ENCODE measurements around the gene PKD1L1.
"Not testable (repeated sequence)": the region's sequence is repeated elsewhere in the genome, so short reads cannot be mapped to it uniquely, and the experiment has no call there.

Gene PKD1L1

DNA sequence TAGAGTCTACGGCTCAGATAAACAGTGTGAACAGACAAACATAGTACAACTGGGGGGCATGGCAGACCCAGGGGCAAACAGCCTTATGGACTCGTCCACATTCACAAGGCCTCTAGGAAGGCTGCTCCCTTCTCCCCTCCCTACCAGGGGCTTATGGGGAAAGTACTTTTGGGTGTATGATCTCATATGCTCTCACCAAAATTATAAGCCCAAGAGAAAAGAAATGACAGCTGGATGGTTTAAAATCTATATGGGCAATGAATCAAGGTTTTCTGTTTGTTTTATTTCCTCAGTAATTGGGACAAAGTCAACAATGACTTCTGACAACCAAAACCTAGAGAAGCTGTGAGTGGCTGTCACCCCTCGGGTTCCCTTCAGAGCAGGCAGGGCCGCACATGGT lies 144.4 kb downstream of the PKD1L1 start:
- no peak for DNase-seq (ENCODE audit: low read depth, low spot score)
- H3K27ac ChIP-seq, result no peak overlapping the region

DNA sequence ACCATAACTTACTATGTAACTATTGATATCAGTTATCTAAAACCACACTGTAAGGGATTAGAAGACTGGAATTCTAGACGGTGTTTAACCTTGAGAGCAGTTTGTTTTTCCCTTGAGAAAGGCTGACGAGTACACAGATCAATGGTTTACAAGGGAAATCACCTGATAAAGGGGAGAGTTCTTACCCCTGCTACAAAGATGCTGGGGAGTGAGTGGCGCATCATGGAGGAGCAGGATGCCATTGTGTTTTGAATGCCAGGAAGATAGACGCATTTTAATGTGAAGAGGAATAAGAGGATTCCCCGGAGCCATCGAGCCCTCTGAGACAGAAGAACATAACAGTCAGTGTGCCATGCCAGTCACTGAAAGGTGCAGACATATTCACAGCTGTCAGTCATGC lies 145.2 kb downstream of the PKD1L1 start:
- DNase-seq (ENCODE audit: low read depth, low spot score), result no peak
- H3K27ac ChIP-seq, result no peak overlapping the region

DNA sequence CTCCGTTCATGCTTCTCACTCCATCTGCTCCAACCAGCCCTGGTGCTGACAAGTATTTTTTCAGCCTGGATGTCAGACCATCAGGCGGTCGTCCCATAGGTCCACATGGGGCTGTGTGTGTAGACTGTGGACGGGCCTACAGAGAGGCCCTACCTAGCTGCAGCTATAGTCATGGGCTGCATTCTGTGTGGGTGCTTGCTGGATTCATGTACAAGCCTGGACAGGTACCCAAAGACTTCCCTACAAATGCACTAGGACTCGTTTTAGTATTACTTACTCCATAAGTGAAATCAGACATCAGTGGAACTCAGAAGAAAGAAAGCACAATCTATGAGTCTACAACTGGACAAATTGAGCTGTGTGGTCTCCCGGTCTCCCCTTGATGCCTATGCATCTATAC lies 146.8 kb downstream of the PKD1L1 start:
- no peak for DNase-seq (ENCODE audit: low read depth, low spot score)
- H3K27ac ChIP-seq, result no peak overlapping the region

DNA sequence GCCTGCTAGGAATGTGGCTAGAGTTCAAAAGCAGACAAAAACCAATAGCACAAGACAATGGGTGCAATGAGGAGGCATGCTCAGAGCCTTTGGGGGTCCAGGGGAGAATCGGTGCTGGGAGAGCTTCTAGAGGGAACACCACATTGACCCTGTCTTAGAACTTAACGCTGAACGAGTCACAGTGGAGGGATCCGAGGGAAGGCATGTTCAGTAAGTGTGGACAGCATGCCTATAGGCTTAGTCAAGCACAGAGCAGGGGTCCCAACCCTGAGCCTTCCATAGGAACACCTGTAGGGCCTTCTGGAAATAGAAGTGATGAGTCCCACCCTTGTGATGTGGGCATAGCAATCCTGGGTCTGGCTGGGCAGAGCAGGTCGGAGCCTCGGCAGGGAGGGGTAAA lies 148.7 kb downstream of the PKD1L1 start:
- no peak for DNase-seq (ENCODE audit: low read depth, low spot score)
- no peak overlapping the region for H3K27ac ChIP-seq

DNA sequence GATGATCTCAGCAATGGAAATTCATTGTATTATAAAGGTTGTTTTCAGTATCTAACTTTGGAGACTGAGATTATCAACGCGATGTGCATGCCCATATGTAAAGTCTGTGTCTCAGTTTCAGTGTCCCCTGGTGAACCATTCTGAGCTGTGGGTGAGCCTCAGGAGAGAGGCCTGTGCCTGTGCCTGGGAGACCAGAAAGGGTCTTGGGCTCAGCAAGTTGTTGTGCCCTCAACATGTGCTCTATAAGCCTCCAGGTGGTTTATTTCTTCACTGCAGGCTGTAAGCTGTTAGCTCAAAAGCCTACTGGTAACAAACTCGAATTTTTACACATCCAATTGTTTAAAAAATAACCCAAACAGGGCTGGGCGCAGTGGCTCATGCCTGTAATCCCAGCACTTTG lies 151.9 kb downstream of the PKD1L1 start:
- no peak for DNase-seq (ENCODE audit: low read depth, low spot score)
- H3K27ac ChIP-seq, result no peak overlapping the region

DNA sequence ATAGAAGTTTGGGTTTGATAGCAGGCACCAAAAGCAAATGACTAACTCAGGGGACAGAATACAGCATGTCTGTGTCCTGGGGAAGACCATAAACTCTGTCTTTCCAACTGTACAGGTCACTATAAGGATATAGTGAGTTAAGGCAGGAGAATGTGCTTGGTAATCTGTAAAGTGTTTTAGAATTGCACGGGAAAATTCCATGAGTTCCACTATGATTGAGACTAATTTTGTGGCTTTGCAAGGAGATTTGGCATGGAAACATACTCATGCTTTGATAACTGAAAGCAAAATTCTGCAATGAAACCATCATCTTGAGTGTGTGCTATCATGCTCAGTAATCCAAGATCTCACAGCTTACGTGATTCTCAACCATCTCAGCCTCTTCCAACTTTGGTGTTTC lies 152.6 kb downstream of the PKD1L1 start:
- no peak for DNase-seq (ENCODE audit: low read depth, low spot score)
- H3K27ac ChIP-seq, result no peak overlapping the region

DNA sequence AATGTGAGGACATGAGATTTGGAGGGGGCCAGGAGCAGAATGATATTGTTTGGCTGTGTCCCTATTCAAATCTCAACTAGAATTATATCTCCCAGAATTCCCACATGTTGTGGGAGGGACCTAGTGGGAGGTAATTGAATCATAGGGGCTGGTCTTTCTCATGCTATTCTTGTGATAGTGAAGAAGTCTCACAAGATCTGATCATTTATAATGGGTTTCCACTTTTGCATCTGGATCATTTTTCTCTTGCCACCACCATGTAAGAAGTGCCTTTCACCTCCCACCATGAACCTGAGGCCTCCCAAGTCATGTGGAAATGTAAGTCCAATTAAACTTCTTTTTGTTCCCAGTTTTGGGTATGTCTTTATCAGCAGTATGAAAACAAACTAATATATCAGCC lies 153.1 kb downstream of the PKD1L1 start:
- not testable (repeated sequence) for DNase-seq (ENCODE audit: low read depth, low spot score); H3K27ac ChIP-seq

DNA sequence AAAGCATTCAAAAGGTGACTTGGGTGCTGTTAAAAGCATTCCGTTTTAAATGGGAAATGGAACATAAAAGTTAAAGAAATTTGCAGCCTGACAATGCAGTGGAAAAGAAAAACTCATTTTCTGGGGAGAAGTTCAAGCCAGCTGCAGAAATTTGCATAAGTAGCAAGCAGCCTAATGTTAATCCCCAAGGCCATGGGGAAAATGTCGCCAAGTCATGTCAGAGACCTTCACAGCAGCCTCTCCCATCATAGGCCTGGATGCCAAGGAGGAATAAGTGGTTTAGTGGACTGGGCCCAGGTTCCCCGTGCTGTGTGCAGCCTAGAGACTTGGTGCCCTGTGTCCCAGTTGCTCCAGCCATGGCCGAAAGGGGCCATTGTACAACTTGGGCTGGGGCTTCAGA lies 154.2 kb downstream of the PKD1L1 start:
- no peak for DNase-seq (ENCODE audit: low read depth, low spot score)
- no peak overlapping the region for H3K27ac ChIP-seq

DNA sequence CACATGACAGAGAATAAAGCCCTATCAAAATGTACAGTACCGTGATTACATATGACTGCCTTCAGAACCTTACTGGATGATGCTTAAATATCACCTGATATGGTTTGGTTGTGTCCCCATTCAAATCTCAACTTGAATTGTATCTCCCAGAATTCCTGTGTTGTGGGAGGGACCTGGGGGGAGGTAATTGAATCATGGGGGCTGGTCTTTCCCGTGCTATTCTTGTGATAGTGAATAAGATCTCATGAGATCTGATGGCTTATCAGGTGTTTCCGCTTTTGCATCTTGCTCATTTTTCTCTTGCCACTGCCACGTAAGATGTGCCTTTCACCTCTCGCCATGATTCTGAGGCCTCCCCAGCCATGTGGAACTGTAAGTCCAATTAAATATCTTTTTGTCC lies 155.1 kb downstream of the PKD1L1 start:
- H3K27ac ChIP-seq; DNase-seq (ENCODE audit: low read depth, low spot score): not testable (repeated sequence)

DNA sequence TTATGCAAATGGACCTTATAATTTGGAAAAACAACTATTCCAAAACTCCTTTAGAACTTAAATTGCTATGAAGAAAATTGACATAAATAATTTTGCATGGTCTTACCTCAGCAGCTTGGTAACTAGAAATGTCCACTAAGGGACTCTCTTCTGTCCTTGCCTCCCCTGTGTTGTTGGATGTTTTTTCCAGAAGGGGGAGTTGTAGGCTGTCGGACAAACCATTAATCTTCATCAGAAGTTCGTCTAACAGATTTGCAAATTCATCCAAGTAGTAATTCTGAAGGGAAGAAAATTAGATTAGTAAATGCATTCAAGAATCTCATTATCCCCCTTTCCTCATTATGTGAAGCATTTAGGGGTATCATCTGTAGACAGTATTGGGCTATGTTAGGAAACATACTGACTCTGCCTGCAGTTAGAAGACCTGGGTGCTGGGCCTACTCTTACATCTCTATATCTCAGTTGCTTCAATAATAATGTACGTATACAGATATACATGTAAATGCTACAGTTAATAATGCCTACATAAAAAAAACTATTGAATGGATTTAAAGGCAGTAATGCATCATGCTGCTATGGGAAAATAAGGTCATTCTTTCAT lies 155.6 kb downstream of the PKD1L1 start:
- no peak for DNase-seq (ENCODE audit: low read depth, low spot score)
- H3K27ac ChIP-seq, result no peak overlapping the region

DNA sequence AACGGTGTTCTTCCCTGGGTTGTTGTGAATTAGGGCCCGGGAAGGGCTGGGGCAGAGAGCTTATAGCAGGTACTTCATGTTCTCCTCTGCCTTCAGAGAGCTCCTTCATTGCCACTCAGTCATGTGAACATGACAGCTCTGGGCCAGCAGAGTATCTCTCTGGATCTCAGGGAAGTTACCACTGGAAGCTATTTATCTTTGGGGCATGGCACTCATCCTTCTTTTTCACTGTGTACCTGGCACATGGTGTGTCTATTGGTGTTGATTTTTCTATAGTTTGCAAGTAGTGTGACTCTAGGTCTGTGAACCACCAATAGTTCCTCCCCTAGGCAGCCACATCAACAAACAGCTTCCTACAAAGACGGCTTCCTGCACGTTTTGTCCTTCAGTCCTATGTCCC lies 156.6 kb downstream of the PKD1L1 start:
- DNase-seq (ENCODE audit: low read depth, low spot score), result no peak
- no peak overlapping the region for H3K27ac ChIP-seq

DNA sequence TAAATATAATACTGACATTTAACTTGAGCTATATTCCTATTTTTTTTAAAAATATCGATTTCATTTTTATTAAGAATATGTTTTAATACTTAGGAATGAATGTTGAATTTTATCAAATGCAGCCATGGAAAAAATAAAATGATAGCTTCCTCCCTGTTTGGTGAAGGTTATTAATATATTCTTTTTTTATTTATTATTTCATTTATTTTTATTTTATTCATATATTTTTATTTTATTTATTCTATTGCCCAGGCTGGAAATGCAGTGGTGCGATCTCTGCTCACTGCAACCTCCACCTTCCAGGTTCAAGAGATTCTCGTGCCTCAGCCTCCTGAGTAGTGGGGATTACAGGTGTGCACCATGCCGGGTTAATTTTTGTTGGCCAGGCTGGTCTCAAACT lies 160.2 kb downstream of the PKD1L1 start:
- no peak overlapping the region for H3K27ac ChIP-seq
- no peak for DNase-seq (ENCODE audit: low read depth, low spot score)

DNA sequence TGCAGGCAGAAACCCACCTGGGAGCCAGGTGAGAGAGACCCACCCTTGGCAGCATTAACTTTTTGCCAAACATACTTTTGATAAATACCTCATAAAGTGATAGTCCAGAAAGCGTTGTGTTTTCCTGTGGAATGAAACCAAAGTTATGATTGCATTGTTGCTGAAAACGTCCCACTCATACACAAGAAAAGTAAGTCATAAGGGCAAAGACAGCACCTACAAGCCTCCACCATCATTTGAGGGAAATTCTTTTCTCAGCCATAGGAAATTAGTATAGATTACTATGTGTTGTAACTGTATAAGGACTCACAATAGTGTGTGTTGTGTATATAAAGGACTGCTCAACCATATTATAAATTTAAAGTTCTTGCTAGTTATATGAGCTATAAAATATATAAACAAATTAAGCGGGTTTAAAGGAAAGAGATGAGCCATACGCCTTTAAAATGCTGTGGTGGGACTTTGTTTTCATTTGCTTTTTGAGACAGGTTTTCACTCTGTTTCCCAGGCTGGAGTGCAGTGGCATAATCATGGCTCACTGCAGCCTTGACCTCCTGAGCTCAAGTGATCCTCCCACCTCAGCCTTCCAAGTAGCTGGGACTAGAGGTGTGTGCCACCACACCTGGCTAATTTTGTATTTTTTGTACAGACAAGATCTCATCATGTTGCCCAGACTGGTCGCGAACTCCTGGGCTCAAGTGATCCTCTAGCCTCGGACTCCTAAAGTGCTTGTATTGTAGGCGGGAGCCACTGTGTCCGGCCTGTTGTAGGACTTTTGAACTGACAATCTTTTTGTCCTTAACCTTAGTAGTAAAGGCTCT lies 160.8 kb downstream of the PKD1L1 start:
- H3K27ac ChIP-seq, result peak overlapping the region; percentile 84
- DNase-seq (ENCODE audit: low read depth, low spot score), result no peak

DNA sequence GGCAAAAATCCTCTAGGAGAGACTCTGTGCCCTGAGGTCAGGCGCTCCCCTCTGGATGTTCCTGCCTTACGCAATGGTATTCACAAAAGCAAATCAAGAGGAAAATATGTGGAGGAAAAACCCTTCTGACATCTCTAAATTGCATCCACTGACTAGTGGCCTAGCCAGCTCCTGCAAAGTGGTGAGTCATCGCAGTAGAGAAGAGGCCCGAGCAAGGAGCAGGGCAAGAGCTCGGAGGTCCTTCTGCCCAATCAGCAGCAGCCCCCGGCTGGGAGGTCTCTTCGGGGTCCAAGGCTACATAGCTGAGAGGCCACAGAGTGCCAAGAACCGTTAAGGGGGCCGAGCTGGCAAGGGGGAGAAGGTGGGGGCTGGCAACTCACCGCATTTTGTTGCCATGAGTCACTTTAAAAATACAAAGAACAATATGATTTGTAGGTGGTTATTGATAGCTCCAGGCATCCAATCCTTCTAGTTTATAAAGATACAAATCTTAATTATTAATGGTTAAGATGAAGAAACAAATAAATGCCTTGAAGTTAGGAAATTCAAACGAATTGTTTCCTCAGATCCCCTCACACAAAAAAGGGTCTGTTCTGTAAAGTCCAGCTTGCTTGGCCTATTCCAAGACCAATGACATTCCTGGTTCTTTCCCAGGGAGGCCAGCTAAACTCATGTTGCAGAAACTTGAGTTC lies 161.6 kb downstream of the PKD1L1 start:
- H3K27ac ChIP-seq, result peak overlapping the region; percentile 84
- peak; percentile 82 for DNase-seq (ENCODE audit: low read depth, low spot score)

DNA sequence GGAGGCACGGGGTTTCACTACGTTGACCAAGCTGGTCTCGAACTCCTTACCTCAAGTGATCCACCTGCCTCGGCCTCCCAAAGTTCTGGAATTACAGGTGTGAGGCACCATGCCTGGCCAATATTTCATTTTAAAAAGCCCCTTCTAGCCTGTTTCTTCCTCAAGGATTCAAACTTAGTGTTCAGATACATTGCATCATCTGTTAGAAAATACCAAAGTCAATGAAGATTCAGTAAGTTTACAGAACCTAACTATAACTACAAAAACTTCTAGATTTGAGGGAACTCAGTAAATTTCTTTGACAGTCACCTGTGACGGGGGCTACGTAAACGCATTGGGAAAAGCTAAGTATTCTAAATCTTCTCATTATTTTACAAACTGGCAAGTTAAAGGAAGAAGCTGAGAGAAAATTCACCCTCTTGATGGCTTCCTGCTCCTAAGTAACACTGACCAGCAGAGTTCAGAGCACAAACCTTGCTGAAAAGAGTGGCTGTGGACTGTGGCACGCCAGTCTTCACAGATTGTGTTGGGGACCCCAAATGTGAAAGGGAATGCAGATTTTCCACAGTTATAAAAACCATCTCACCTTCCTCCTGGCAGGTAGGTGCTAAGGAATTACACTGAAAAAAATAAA lies 162.2 kb downstream of the PKD1L1 start:
- H3K27ac ChIP-seq, result peak overlapping the region; percentile 84
- no peak for DNase-seq (ENCODE audit: low read depth, low spot score)

DNA sequence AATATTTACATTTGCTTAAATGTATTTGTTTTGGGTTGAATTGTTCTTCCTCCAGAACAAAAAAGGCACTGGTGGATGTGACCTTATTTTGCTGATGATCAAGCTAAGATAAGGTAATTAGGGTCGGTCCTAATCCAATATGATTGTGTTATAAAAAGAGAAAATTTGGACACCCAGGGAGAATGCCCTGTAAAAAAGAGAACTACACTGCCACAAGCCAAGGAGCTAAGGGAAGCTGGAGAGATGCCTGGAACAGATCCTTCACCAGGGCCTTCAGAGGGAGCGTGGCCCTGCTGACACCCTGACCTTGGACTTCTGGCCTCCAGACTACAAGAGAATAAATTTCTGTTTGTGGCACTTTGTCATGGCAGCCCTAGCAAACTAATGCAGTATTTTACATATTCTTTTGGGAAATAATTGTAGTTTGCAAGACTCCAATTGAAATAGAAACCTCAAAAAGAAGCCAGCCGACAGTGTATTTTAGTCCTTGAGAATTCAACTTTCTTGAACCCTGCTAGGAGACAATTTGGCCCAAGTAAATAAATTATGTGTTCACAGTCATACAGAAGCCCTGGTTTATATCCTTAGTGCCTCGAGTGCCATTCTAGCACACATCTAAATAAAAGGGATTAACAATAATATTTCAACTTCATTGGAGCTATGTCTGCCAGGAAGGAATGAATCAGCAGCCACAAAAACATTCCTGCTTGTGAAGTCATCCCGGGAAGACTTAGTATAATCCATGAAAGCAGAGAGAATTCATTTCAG lies 164.6 kb downstream of the PKD1L1 start:
- H3K27ac ChIP-seq, result peak overlapping the region; percentile 84
- peak; percentile 68 for DNase-seq (ENCODE audit: low read depth, low spot score)

DNA sequence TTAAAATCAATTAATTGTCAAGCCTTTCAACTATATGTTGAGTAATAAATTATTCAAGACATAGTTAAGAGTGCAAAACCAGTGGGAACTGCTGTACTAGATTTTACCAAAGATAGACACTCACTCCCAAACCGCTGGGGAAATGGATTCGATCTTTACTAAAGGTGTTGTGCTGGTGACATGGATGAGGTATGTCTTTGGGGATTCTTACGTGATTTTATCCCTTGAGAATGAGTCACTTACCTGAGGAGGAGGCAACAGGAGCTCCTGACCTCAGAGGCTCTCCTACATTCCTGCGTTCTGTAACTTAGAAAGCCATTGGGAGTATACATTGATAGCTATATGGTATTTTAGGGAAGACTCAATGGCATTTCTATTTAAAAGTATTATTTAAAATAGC lies 165.5 kb downstream of the PKD1L1 start:
- no peak overlapping the region for H3K27ac ChIP-seq
- no peak for DNase-seq (ENCODE audit: low read depth, low spot score)

DNA sequence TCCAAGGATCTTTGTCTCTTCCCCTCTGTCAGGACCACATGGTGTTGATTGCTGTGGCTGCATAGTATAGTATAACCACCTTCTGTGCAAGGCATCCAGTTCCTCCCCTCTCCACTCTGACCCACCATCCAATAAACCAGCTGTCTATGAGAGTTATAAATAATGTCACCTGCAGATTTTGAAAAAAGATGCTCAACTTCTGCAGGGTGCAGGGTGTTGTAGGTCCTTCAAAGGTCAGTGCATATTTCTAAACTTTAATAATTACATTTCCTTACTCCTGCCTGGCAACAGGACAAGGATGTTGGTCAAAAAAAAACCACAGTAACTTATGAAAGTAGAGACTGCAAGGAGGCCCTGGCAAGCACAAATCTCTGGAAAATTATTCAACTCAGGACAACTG lies 166.2 kb downstream of the PKD1L1 start:
- no peak for DNase-seq (ENCODE audit: low read depth, low spot score)
- H3K27ac ChIP-seq, result no peak overlapping the region

DNA sequence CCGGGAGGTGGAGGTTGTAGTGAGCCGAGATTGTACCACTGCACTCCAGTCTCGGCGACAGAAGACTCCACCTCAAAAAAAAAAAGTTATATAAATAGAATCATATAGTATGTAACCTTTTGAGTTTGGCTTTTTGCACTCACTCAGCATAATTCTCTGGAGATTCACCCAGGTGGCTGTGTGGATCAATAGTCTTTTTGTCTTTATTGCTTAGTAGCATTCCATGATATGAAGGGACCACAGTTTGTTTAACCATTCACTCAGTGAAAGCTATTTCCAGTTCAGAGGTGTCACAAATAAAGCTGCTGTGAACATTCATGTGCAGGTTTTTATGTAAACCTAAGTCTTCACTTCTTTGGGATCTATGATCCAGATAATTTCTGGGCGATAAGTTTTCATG lies 167.7 kb downstream of the PKD1L1 start:
- DNase-seq (ENCODE audit: low read depth, low spot score), result no peak
- H3K27ac ChIP-seq, result no peak overlapping the region

DNA sequence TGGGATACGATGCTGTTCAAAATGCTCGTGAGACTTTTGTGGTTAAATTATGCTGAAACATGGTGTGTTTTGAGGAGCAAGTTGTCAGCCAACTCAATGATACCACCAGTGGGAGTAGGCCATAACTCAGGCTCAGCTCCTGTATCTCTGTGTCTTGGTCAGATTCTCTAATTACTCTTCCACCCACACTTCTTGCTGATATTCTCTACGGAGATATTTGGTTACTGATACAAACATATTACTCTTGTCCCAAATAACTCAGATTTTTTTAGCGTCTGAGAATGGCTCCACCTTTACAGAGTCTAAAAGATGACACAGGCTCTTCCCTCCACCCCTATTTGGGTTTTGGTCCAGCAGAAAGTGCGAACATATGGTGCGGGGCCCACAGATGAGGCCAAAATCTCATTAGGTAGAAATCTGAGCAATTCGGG lies 168.9 kb downstream of the PKD1L1 start:
- H3K27ac ChIP-seq, result no peak overlapping the region
- DNase-seq (ENCODE audit: low read depth, low spot score), result no peak

Measured in epithelial cell of prostate (primary cell).